Motor neuron (in vitro differentiated cells): ENCODE measurements around the gene OGT. TPM values are rescaled to one million over a fixed set of nuclear protein-coding genes. Genes with fewer than 3 reads are reported as not detected.
A peak's percentile ranks its signal among the peaks of the same experiment; 100 is the strongest.
"Not testable (repeated sequence)": the region's sequence is repeated elsewhere in the genome, so short reads cannot be mapped to it uniquely, and the experiment has no call there.

Experiments used
- ATAC-seq, 8 experiments: fragments of 200-7000 bp; cut with Tn5 transposase; replicated peaks in 6 of 8; 2 replicates each; pipeline ENCODE4 v1.8.0; 2021; ENCODE audit warnings: mild to moderate bottlenecking in 8 of 8, moderate library complexity in 8 of 8
- H3K27ac ChIP-seq, 2 donors: fragments of 250-450 bp; sonication (Bioruptor Pico); 2 replicates each; pipeline ENCODE4 v1.9.0; 2021; ENCODE audit warnings: antibody characterized with exemption in 2 of 2, mild to moderate bottlenecking in 2 of 2, moderate library complexity in 1 of 2
- H3K4me1 ChIP-seq, 2 donors: fragments of 250-450 bp; sonication (Bioruptor Pico); replicated peaks in 1 of 2; 2 replicates each; pipeline ENCODE4 v1.6.1; 2021; ENCODE audit warnings: antibody characterized with exemption in 2 of 2, mild to moderate bottlenecking in 2 of 2, moderate library complexity in 1 of 2
- H3K4me3 ChIP-seq, 5 donors: fragments of 250-450 bp; sonication (Bioruptor Pico); 2 replicates each; pipeline ENCODE4 v1.9.0; 2021; ENCODE audit warnings: antibody characterized with exemption in 5 of 5, mild to moderate bottlenecking in 5 of 5, moderate library complexity in 4 of 5
- WGBS, 10 experiments: fragments of 450-650 bp; shearing (Covaris generic); methylation state at CpG; one replicate each; pipeline ENCODE4 v1.0.0; 2022; 5-methylcytosine and 5-hydroxymethylcytosine counted together
- in situ Hi-C, 9 experiments: fragments of 400-800 bp; cut with MboI; loops; one replicate each; pipeline ENCODE4 v1.15.0; 2021; ENCODE audit warnings: low sequenced_read_pairs in 9 of 9, low pct_unique_long_range_greater_than_20kb in 2 of 9; ENCODE audit not compliant: unreplicated experiment in 9 of 9
- total RNA-seq, 8 experiments: library from RNA; unstranded; fragments of 300-600 nt; gene quantifications; 2 replicates each; pipeline versions ENCODE4 v1.2.3 to v1.2.4, GENCODE V29; 2022

Gene OGT
- 100 to 1,000 TPM in 4 of 8 experiments, 10 to 100 TPM in 4; 52.6 to 285 (median 97.7) TPM for total RNA-seq

- WGBS, 10 experiments = 0 to 49% (median 5%) methylated on average over 2 to 16 of the region's 47 CpGs; no CpG with 5 or more reads in 4 of the 10 experiments
- in situ Hi-C loops = no loop called here
- Histone ChIP-seq H3K4me3 (peak within 1 kb of the TSS; percentile 48 to 88 (median 67)), H3K4me1 (peaks cover 8 to 10% of the 10 kb centered on the region in 2 donors), H3K27ac (peak within 1 kb of the TSS; percentile 90 to 92)
- peak; percentile 87 to 93 (median 90) for ATAC-seq
These were observed at the start of gene OGT for GRCh38 chrX:71532753-71533425. TSS of gene OGT (plus strand) at chrX:71533104. CDS start at chrX:71533300, 196 bp downstream.

- no peaks in the 10 kb centered on the region for H3K4me1 ChIP-seq
- in situ Hi-C loops = no loop called here
- H3K4me3 ChIP-seq = no peak overlapping the region
- ATAC-seq = no peak
- H3K27ac ChIP-seq = no peak overlapping the region
These were observed 45.1 kb upstream of the OGT start for GRCh38 chrX:71487814-71488213.

- Histone ChIP-seq H3K4me3 (no peak overlapping the region), H3K27ac (no peak overlapping the region), H3K4me1 (no peaks in the 10 kb centered on the region)
- in situ Hi-C loops = no loop called here
- WGBS, 10 experiments = 0 to 100% (median 84%) methylated on average over 1 to 5 of the region's 5 CpGs; no CpG with 5 or more reads in 4 of the 10 experiments
- no peak for ATAC-seq
These were observed 43.4 kb upstream of the OGT start for GRCh38 chrX:71489540-71489939.

DNA sequence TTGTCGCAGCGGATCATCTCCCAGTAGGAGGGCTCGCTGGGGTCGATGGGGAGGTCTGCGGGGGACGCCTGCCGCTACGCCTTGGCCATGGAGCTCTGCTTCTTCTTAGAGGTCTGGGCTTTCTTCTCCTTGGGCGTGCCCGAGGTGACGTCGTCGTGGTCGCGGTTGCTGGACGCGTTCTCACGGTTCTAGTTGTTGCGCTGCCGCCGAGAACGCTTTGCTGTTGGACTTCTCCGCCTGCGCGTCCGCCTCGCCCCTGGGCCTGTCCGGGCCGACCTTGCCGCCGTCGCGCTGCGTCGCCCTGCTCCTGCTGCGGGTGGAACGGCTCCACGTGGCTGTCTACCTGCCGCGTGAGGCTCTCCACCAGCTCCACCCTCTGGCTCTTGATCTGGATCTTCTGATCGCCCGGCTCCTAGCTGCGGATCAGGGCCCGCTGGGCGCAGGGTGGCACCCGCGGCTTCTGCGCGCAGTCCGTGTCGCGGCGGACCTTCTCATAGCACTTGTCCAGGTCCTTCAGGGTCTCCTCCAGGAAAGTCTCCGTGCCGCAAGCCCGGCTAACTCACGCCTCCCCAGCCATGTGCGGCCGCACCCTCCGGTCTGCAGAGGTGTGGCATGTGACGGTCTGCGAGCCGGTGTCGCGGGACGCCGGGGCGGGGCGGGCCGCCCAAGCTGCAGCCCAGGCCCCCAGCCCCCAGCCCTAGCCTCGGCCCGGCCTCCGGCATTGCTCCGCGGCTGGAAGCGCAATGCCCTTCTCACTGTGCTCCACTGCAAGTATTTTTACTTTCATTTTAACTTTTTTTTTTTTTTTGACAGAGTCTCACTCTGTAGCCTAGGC, 40.5 kb upstream of the OGT start:
- WGBS, 10 experiments = 51% methylated on average over 9 of the region's 76 CpGs; no CpG with 5 or more reads in 9 of the 10 experiments
- in situ Hi-C loops = no loop called here
- ATAC-seq = peak in 5 of 8 experiments; percentile 33 to 87 (median 84)
- H3K27ac ChIP-seq = no peak overlapping the region
- no peak overlapping the region for H3K4me3 ChIP-seq
- H3K4me1 ChIP-seq = no peaks in the 10 kb centered on the region

DNA sequence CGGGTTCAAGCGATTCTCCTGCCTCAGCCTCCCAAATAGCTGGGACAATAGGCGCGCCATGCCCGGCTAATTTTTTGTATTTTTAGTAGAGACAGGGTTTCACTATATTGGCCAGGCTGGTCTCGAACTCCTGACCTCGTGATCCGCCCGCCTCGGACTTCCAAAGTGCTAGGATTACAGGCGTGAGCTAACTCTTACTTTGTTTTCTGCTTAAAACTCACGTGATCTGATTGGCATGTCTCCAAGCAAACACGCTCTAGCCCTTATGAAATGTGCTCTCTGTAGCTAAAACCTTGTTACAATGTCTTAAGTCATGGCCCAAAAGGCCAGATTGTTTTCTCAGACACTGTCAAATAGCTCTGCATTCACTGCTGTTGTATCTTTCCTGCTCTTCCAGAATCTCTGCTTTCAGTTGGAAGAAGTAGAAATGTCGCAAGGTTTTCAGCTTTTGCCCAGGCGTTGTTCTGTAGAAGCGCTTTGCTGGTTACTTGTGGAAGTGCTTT, 39.7 kb upstream of the OGT start:
- in situ Hi-C loops = no loop called here
- 35 to 100% (median 71%) methylated on average over 1 to 13 of the region's 16 CpGs; no CpG with 5 or more reads in 6 of the 10 experiments for WGBS, 10 experiments
- ATAC-seq = no peak
- Histone ChIP-seq H3K4me3 (no peak overlapping the region), H3K4me1 (no peaks in the 10 kb centered on the region), H3K27ac (no peak overlapping the region)

DNA sequence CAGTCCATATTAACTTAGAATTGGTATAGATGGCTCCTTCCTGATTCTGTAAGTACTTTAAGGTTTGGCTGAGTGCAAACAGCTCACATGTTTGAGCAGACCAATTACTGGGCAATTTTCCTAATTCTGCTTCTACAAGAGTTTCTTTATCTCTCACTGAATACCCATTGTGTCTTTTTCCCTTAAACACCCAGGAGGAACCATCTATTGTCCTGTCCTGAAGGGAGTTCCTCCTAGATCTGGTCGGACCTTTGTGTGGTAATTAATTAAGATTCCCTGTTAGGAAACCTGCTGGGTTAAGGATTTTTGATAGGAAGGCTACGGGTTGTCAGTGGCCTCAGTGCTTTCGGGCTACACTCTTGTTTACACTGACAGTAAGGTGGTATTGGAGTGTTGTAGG, 36.9 kb upstream of the OGT start:
- 13 to 73% (median 50%) methylated on average over 1 to 3 of the region's 3 CpGs; no CpG with 5 or more reads in 6 of the 10 experiments for WGBS, 10 experiments
- H3K4me3 ChIP-seq, H3K4me1 ChIP-seq, H3K27ac ChIP-seq, ATAC-seq, in situ Hi-C loops: not testable (repeated sequence)

DNA sequence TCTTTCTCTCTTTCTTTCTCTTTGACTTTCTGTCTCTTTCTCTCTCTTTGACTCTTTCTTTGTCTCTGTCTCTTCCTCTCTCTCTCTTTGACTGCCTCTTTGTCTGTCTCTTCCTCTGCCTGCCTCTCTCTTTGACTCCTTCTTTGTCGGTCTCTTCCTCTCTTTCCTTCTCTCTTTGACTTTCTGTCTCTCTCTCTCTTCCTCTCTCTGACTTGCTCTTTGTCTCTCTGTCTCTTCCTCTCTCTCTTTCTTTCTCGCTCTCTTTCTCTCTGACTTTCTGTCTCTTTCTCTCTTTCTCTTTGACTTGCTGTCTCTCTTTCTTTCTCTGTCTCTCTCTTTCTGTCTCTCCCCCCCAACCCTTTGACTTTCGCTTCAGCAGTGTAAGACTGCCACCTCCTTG, 36.4 kb upstream of the OGT start:
- no peaks in the 10 kb centered on the region for H3K4me1 ChIP-seq
- WGBS, 10 experiments = 27 to 100% (median 83%) methylated on average over 1 to 3 of the region's 3 CpGs; no CpG with 5 or more reads in 1 of the 10 experiments
- H3K4me3 ChIP-seq = no peak overlapping the region
- no peak overlapping the region for H3K27ac ChIP-seq
- no peak for ATAC-seq
- in situ Hi-C loops = no loop called here

- in situ Hi-C loops, H3K4me1 ChIP-seq, H3K4me3 ChIP-seq, H3K27ac ChIP-seq, ATAC-seq: not testable (repeated sequence)
- WGBS, 10 experiments = 41% methylated on average over 4 of the region's 5 CpGs; no CpG with 5 or more reads in 9 of the 10 experiments
These were observed 30.8 kb upstream of the OGT start for GRCh38 chrX:71502080-71502479.

DNA sequence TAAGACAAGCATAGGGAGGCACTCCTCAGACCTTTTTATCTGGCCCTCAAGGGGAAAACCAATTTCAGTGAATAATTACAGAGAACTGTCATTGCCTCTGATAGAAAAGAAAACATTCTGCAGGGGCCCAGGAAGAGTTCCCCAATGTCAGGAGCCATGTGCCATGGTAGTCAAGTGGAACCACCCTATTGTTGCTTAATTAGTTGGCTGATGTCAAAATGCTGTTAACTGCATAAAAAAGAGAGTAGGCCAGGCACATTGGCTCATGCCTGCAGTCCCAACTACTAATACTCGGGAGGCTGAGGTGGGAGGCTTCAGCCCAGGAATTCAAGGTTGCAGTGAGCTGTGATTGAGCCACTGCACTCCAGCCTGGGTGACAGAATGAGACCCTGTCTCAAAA, 28.6 kb upstream of the OGT start:
- ATAC-seq = no peak

DNA sequence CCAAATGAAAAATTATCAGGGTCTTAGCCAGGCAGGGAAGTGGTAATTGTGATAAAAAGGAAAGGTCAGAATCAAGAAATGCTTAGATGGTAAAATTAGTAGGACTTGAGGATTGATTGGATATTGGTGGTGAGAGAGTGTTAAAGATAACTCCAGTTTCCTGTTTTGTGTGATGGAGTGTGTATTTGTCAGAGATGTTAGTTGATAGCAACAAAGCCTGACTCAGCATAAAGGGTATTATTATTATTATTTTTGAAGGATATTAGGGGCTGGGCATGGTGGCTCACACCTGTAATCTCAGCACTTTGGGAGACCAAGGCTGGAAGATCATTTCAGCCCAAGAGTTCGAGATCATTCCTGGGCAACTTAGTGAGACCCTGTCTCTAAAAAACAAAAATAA, 23.6 kb upstream of the OGT start:
- H3K27ac ChIP-seq = no peak overlapping the region
- WGBS, 10 experiments = 50 to 60% methylated on average over 1 of the region's 1 CpG; no CpG with 5 or more reads in 8 of the 10 experiments
- H3K4me3 ChIP-seq = no peak overlapping the region
- in situ Hi-C loops = no loop called here
- H3K4me1 ChIP-seq = no peaks in the 10 kb centered on the region
- no peak for ATAC-seq

More for the DNA sequence above, 28.6 kb upstream of the OGT start:
- Histone ChIP-seq H3K4me3 (no peak overlapping the region), H3K27ac (no peak overlapping the region), H3K4me1 (no peaks in the 10 kb centered on the region)
- WGBS, 10 experiments = 40 to 83% (median 57%) methylated on average over 1 of the region's 1 CpG; no CpG with 5 or more reads in 7 of the 10 experiments
- in situ Hi-C loops = no loop called here

GRCh38 chrX:71510161-71510560, 22.7 kb upstream of the OGT start:
- no peak for ATAC-seq
- in situ Hi-C loops = no loop called here
- no peak overlapping the region for H3K4me3 ChIP-seq
- no peak overlapping the region for H3K27ac ChIP-seq
- WGBS, 10 experiments = 60 to 100% (median 80%) methylated on average over 1 of the region's 2 CpGs; no CpG with 5 or more reads in 7 of the 10 experiments
- no peaks in the 10 kb centered on the region for H3K4me1 ChIP-seq

- ATAC-seq, H3K4me3 ChIP-seq, H3K4me1 ChIP-seq, H3K27ac ChIP-seq, in situ Hi-C loops: not testable (repeated sequence)
- 66% methylated on average over 4 of the region's 4 CpGs; no CpG with 5 or more reads in 9 of the 10 experiments for WGBS, 10 experiments
These were observed 19.2 kb upstream of the OGT start for GRCh38 chrX:71513731-71514130.

GRCh38 chrX:71514367-71515037, 18.4 kb upstream of the OGT start:
- ATAC-seq = no peak
- 6 to 52% (median 32%) methylated on average over 2 to 5 of the region's 5 CpGs; no CpG with 5 or more reads in 6 of the 10 experiments for WGBS, 10 experiments
- Histone ChIP-seq H3K4me3 (no peak overlapping the region), H3K27ac (no peak overlapping the region), H3K4me1 (no peaks in the 10 kb centered on the region)
- in situ Hi-C loops = no loop called here
